Adrenal gland (tissue), 12 donors: ENCODE results near the gene PLD1. TPM values are rescaled to one million over a fixed set of nuclear protein-coding genes. Genes with fewer than 3 reads are reported as not detected.

ENCODE experiments used
- DNase-seq, 7 donors: peaks; one replicate each; pipeline ENCODE4 v3.0.0-alpha.2; 2019 to 2020
- H3K27ac ChIP-seq, 5 donors: fragments of 200-600 bp; sonication (generic) in 4 of 5; 1 replicate in 3 of 5; 2 replicates in 2 of 5; pipeline versions ENCODE4 v1.5.1 to v1.8.0; 2016 to 2020; ENCODE audit warnings: mild to moderate bottlenecking in 1 of 5
- H3K27me3 ChIP-seq: fragments of 200-600 bp; 2 replicates; pipeline ENCODE4 v1.8.0; 2021
- H3K36me3 ChIP-seq, 2 donors: fragments of 200-600 bp; replicated peaks in 1 of 2; 1 replicate in 1 of 2; 2 replicates in 1 of 2; pipeline versions ENCODE4 v1.5.1 to v1.8.0; 2018 to 2022
- H3K4me1 ChIP-seq, 2 donors: fragments of 200-600 bp; replicated peaks in 1 of 2; 1 replicate in 1 of 2; 2 replicates in 1 of 2; pipeline versions ENCODE4 v1.5.1 to v1.8.0; 2018 to 2021
- H3K4me3 ChIP-seq, 4 donors: fragments of 200-600 bp; sonication (generic) in 3 of 4; one replicate each; pipeline ENCODE4 v1.5.1; 2016 to 2018
- H3K9me3 ChIP-seq, 3 donors: fragments of 200-600 bp; sonication (generic) in 1 of 3; replicated peaks in 1 of 3; 1 replicate in 2 of 3; 2 replicates in 1 of 3; pipeline versions ENCODE4 v1.5.1 to v1.8.0; 2016 to 2021
- CTCF ChIP-seq, 6 experiments: fragments of 450-650 bp in 4 of 6; fragments of 200-600 bp in 2 of 6; sonication (generic) in 1 of 6; IDR thresholded peaks; 1 replicate in 5 of 6; 2 replicates in 1 of 6; pipeline versions ENCODE4 v1.5.1 to v1.8.0; 2016 to 2021; ENCODE audit warnings: antibody characterized with exemption in 6 of 6, mild to moderate bottlenecking in 2 of 6, moderate library complexity in 1 of 6
- POLR2A ChIP-seq, 2 donors: fragments of 450-650 bp; IDR thresholded peaks; one replicate each; pipeline ENCODE4 v1.6.1; 2017; ENCODE audit warnings: antibody characterized with exemption in 2 of 2, mild to moderate bottlenecking in 2 of 2, moderate library complexity in 1 of 2
- WGBS, 4 donors: extraction: QIAGEN DNeasy Blood & Tissue Kit in 2 of 4; methylation state at CpG; one replicate each; pipeline versions ENCODE4 v1.1.5 to v1.1.7; 2013 to 2017; 5-methylcytosine and 5-hydroxymethylcytosine counted together
- intact Hi-C, 2 donors: fragments of 100-400 bp; cut with DNase I; formaldehyde crosslinking; loops; one replicate each; pipeline versions ENCODE4 v1.14.1 to v1.15.0; 2022 to 2023
- polyA plus RNA-seq, 3 donors: library from polyadenylated mRNA; stranded (reverse); fragments of 200-250 nt in 2 of 3; fragments of 350-450 nt in 1 of 3; fragmentation: Illumina TruSeq in 1 of 3; extraction: RNeasy Lipid Tissue Mini Kit (QIAGEN cat#74804) in 1 of 3; gene quantifications; one replicate each; pipeline ENCODE4 v1.2.3, GENCODE V29; 2013 to 2014
- total RNA-seq, 9 donors: library from RNA; depleted of rRNA in 4 of 9; stranded (reverse); fragments of >200 nt in 4 of 9; fragments of 120-200 nt in 1 of 9; fragmentation: NEBNext Ultra II Directional in 1 of 9; extraction: Animal tissue kit (Norgen Biotek cat#: 25700) in 1 of 9; gene quantifications; one replicate each; pipeline versions ENCODE4 v1.1.0 to v1.2.4, GENCODE V29; 2013 to 2023
- donor health status: healthy with polysubstance abuse.
- donor health status: Bipolar disorder and iron deficiency.
- donor health status: DM: yes; HTN: yes; CAD: no.
- donor health status: DM: no; HTN: no; CAD: no.
- donor health status: DM: no; HTN: no; CAD: no.
- donor health status: DM: yes; HTN: yes; CAD: no.

Gene PLD1
- total and polyA plus RNA-seq, 12 donors: 25.7 to 178 (median 94.5) TPM

- no peak overlapping the region for H3K27ac ChIP-seq
- H3K36me3 ChIP-seq: peaks cover 0 to 18% of the 10 kb centered on the region in 2 donors
- TF ChIP-seq CTCF (IDR thresholded peaks at IDR 0.05) (no peak), POLR2A (IDR thresholded peaks at IDR 0.05) (no peak)
- WGBS, 4 donors: 96 to 99% (median 97%) methylated on average over 4 of the region's 4 CpGs
- H3K4me3 ChIP-seq: no peak overlapping the region
- H3K27me3 ChIP-seq: no peaks in the 10 kb centered on the region
- intact Hi-C loops: no loop called here
- H3K9me3 ChIP-seq: no peaks in the 10 kb centered on the region
- DNase-seq: no peak
- no peaks in the 10 kb centered on the region for H3K4me1 ChIP-seq
These were observed 143.8 kb downstream of the PLD1 start for GRCh38 chr3:171666516-171666915.

- Histone ChIP-seq H3K27me3 (no peaks in the 10 kb centered on the region), H3K9me3 (no peaks in the 10 kb centered on the region), H3K4me1 (peaks cover 0 to 6% of the 10 kb centered on the region in 2 donors), H3K4me3 (no peak overlapping the region), H3K36me3 (peaks cover 0 to 32% of the 10 kb centered on the region in 2 donors), H3K27ac (no peak overlapping the region)
- TF ChIP-seq CTCF (IDR thresholded peaks at IDR 0.05) (no peak), POLR2A (IDR thresholded peaks at IDR 0.05) (no peak)
- DNase-seq: no peak
- intact Hi-C loops: no loop called here
- WGBS, 4 donors: 94 to 98% (median 95%) methylated on average over 4 of the region's 4 CpGs
These were observed 146.5 kb downstream of the PLD1 start for GRCh38 chr3:171663805-171664204.

GRCh38 chr3:171661484-171661883, 148.8 kb downstream of the PLD1 start:
- Histone ChIP-seq H3K36me3 (peaks cover 0 to 40% of the 10 kb centered on the region in 2 donors), H3K27ac (no peak overlapping the region), H3K9me3 (no peaks in the 10 kb centered on the region), H3K4me3 (no peak overlapping the region), H3K27me3 (no peaks in the 10 kb centered on the region), H3K4me1 (peaks cover 0 to 6% of the 10 kb centered on the region in 2 donors)
- no peak for DNase-seq
- intact Hi-C loops: no loop called here
- no peak for TF ChIP-seq CTCF (IDR thresholded peaks at IDR 0.05)
- no peak for TF ChIP-seq POLR2A (IDR thresholded peaks at IDR 0.05)
- WGBS, 4 donors: 78 to 96% (median 95%) methylated on average over 3 of the region's 3 CpGs

- H3K4me1 ChIP-seq: peaks cover under 1 to 9% of the 10 kb centered on the region in 2 donors
- peaks cover 0 to 39% of the 10 kb centered on the region in 2 donors for H3K36me3 ChIP-seq
- no peaks in the 10 kb centered on the region for H3K27me3 ChIP-seq
- H3K4me3 ChIP-seq: no peak overlapping the region
- intact Hi-C loops: no loop called here
- no peak for DNase-seq
- TF ChIP-seq POLR2A (IDR thresholded peaks at IDR 0.05): no peak
- no peak for TF ChIP-seq CTCF (IDR thresholded peaks at IDR 0.05)
- WGBS, 4 donors: 78 to 90% (median 84%) methylated on average over 3 of the region's 3 CpGs
- H3K9me3 ChIP-seq: no peaks in the 10 kb centered on the region
- no peak overlapping the region for H3K27ac ChIP-seq
These were observed 150.1 kb downstream of the PLD1 start for GRCh38 chr3:171660188-171660587.
